Right atrium auricular region (tissue), 2 donors: ENCODE measurements around the gene ATL1. TPM values are rescaled to one million over a fixed set of nuclear protein-coding genes. Genes with fewer than 3 reads are reported as not detected.
"Not testable (repeated sequence)": the region's sequence is repeated elsewhere in the genome, so short reads cannot be mapped to it uniquely, and the experiment has no call there.

Source experiments
- DNase-seq: peaks from one replicate; pipeline ENCODE4 v3.0.0-alpha.2; 2019; ENCODE audit warnings: low spot score
- H3K27ac ChIP-seq, 2 donors: fragments of 200-600 bp; sonication (generic); 1 replicate in 1 of 2; 2 replicates in 1 of 2; pipeline ENCODE4 v1.5.1; 2016 to 2019
- H3K27me3 ChIP-seq, 2 donors: fragments of 200-600 bp; sonication (generic); one replicate each; pipeline versions ENCODE4 v1.5.1 to v1.6.0; 2017 to 2019
- H3K36me3 ChIP-seq: fragments of 200-600 bp; sonication (generic); one replicate; pipeline ENCODE4 v1.5.1; 2016
- H3K4me1 ChIP-seq, 2 donors: fragments of 200-600 bp; sonication (generic); one replicate each; pipeline versions ENCODE4 v1.5.1 to v1.6.0; 2017 to 2019
- H3K4me3 ChIP-seq, 2 donors: fragments of 200-600 bp; sonication (generic); 1 replicate in 1 of 2; 2 replicates in 1 of 2; pipeline ENCODE4 v1.5.1; 2017 to 2019; ENCODE audit warnings: mild to moderate bottlenecking in 1 of 2, moderate library complexity in 1 of 2
- H3K9me3 ChIP-seq, 2 donors: fragments of 200-600 bp; sonication (generic); one replicate each; pipeline ENCODE4 v1.5.1; 2019
- CTCF ChIP-seq, 2 donors: fragments of 200-600 bp; sonication (generic); IDR thresholded peaks; one replicate each; pipeline ENCODE4 v1.5.1; 2019; ENCODE audit warnings: antibody characterized with exemption in 2 of 2
- total RNA-seq, 2 donors: library from RNA; depleted of rRNA; stranded (reverse); fragments of >200 nt; gene quantifications; one replicate each; pipeline ENCODE4 v1.1.0, GENCODE V29; 2016

ATL1 gene
- total RNA-seq, 2 donors from 2014 or later = 2.2 to 2.6 TPM

- TF ChIP-seq CTCF (IDR thresholded peaks at IDR 0.05) = no peak
- Histone ChIP-seq H3K9me3 (no peaks in the 10 kb centered on the region), H3K4me3 (no peak overlapping the region), H3K36me3 (no peaks in the 10 kb centered on the region), H3K27ac (no peak overlapping the region), H3K4me1 (no peaks in the 10 kb centered on the region), H3K27me3 (no peaks in the 10 kb centered on the region)
- no peak for DNase-seq
Measured at GRCh38 chr14:50622978-50623377, 63.0 kb downstream of the ATL1 start.

GRCh38 chr14:50624447-50624846, 64.5 kb downstream of the ATL1 start:
- TF ChIP-seq CTCF (IDR thresholded peaks at IDR 0.05) = no peak
- Histone ChIP-seq H3K36me3 (no peaks in the 10 kb centered on the region), H3K4me1 (no peaks in the 10 kb centered on the region), H3K27ac (no peak overlapping the region), H3K4me3 (no peak overlapping the region), H3K27me3 (no peaks in the 10 kb centered on the region), H3K9me3 (no peaks in the 10 kb centered on the region)
- no peak for DNase-seq

GRCh38 chr14:50624947-50625346, 65.0 kb downstream of the ATL1 start:
- not testable (repeated sequence) for H3K36me3 ChIP-seq, DNase-seq, H3K9me3 ChIP-seq, H3K4me1 ChIP-seq, H3K27me3 ChIP-seq, H3K4me3 ChIP-seq, H3K27ac ChIP-seq

- no peaks in the 10 kb centered on the region for H3K27me3 ChIP-seq
- no peak for DNase-seq
- no peak overlapping the region for H3K4me3 ChIP-seq
- H3K36me3 ChIP-seq = peaks cover 10% of the 10 kb centered on the region
- no peaks in the 10 kb centered on the region for H3K9me3 ChIP-seq
- H3K4me1 ChIP-seq = no peaks in the 10 kb centered on the region
- no peak overlapping the region for H3K27ac ChIP-seq
- TF ChIP-seq CTCF (IDR thresholded peaks at IDR 0.05) = no peak
Measured at GRCh38 chr14:50631408-50631821, 71.5 kb downstream of the ATL1 start.

GRCh38 chr14:50633954-50634353, 74.0 kb downstream of the ATL1 start:
- TF ChIP-seq CTCF (IDR thresholded peaks at IDR 0.05) = no peak
- peaks cover 10% of the 10 kb centered on the region for H3K36me3 ChIP-seq
- no peaks in the 10 kb centered on the region for H3K9me3 ChIP-seq
- H3K4me3 ChIP-seq = no peak overlapping the region
- no peak for DNase-seq
- no peaks in the 10 kb centered on the region for H3K4me1 ChIP-seq
- no peak overlapping the region for H3K27ac ChIP-seq
- no peaks in the 10 kb centered on the region for H3K27me3 ChIP-seq

- Histone ChIP-seq H3K9me3 (no peaks in the 10 kb centered on the region), H3K27ac (no peak overlapping the region), H3K36me3 (peaks cover 19% of the 10 kb centered on the region), H3K4me1 (no peaks in the 10 kb centered on the region), H3K4me3 (no peak overlapping the region), H3K27me3 (no peaks in the 10 kb centered on the region)
- no peak for DNase-seq
- TF ChIP-seq CTCF (IDR thresholded peaks at IDR 0.05) = no peak
Measured at GRCh38 chr14:50635141-50635540, 75.2 kb downstream of the ATL1 start.
